Keratinocyte (primary cell): ENCODE data around the gene THNSL1. TPM values are rescaled to one million over a fixed set of nuclear protein-coding genes. Genes with fewer than 3 reads are reported as not detected.

ENCODE experiments used
- DNase-seq: peaks from one replicate; pipeline ENCODE4 v3.0.0-alpha.2; 2011; ENCODE audit warnings: low read depth, missing footprints, low spot score
- FAIRE-seq: peaks from 2 replicates; lab custom pipeline; 2011; peaks lifted over from hg19 to GRCh38; lab: Jason Lieb, UNC
- H2AFZ ChIP-seq: 2 replicates; pipeline ENCODE4 v1.6.0; 2012; ENCODE audit warnings: low read length, control low read depth, inconsistent platforms; ENCODE audit not compliant: control insufficient read depth
- H3K27ac ChIP-seq: 2 replicates; pipeline ENCODE4 v1.5.1; 2011; ENCODE audit warnings: low read length; ENCODE audit not compliant: control insufficient read depth, insufficient read depth
- H3K27me3 ChIP-seq: 3 replicates; pipeline ENCODE4 v1.6.0; 2011; ENCODE audit warnings: low read length; ENCODE audit not compliant: control insufficient read depth, insufficient read depth; ENCODE audit errors: extremely low read depth
- H3K36me3 ChIP-seq, 2 experiments: 2 replicates in 1 of 2; 3 replicates in 1 of 2; pipeline ENCODE4 v1.5.1; 2011; ENCODE audit warnings: low read length in 2 of 2, mild to moderate bottlenecking in 1 of 2; ENCODE audit not compliant: control insufficient read depth in 2 of 2, insufficient read depth in 2 of 2; ENCODE audit errors: extremely low read depth in 1 of 2
- H3K4me1 ChIP-seq: 3 replicates; pipeline ENCODE4 v1.5.1; 2011; ENCODE audit warnings: low read length; ENCODE audit not compliant: control insufficient read depth, insufficient read depth; ENCODE audit errors: extremely low read depth
- H3K4me2 ChIP-seq: 3 replicates; pipeline ENCODE4 v1.6.0; 2011; ENCODE audit warnings: low read depth, low read length; ENCODE audit not compliant: control insufficient read depth, insufficient read depth; ENCODE audit errors: extremely low read depth
- H3K4me3 ChIP-seq, 3 experiments: fragments of 200-600 bp in 1 of 3; sonication (generic) in 1 of 3; 2 replicates in 2 of 3; 3 replicates in 1 of 3; pipeline ENCODE4 v1.5.1; 2011 to 2016; ENCODE audit warnings: low read length in 3 of 3, mild to moderate bottlenecking in 3 of 3, control low read depth in 2 of 3, inconsistent platforms in 1 of 3, low read depth in 1 of 3, mixed read lengths in 1 of 3, mixed run types in 1 of 3, moderate library complexity in 1 of 3; ENCODE audit not compliant: control insufficient read depth in 2 of 3, insufficient read depth in 2 of 3; ENCODE audit errors: extremely low read depth in 1 of 3
- H3K79me2 ChIP-seq: 2 replicates; pipeline ENCODE4 v1.6.0; 2012; ENCODE audit warnings: low read length; ENCODE audit not compliant: control insufficient read depth, insufficient read depth
- H3K9ac ChIP-seq: 3 replicates; pipeline ENCODE4 v1.6.0; 2011; ENCODE audit warnings: low read length; ENCODE audit not compliant: control insufficient read depth, insufficient read depth; ENCODE audit errors: extremely low read depth
- H3K9me1 ChIP-seq: 3 replicates; pipeline ENCODE4 v1.6.0; 2011; ENCODE audit warnings: low read length; ENCODE audit not compliant: control insufficient read depth, insufficient read depth; ENCODE audit errors: extremely low read depth
- H3K9me3 ChIP-seq: 2 replicates; pipeline ENCODE4 v1.5.1; 2012; ENCODE audit warnings: low read depth, low read length; ENCODE audit not compliant: control insufficient read depth
- H4K20me1 ChIP-seq: 3 replicates; pipeline ENCODE4 v1.6.0; 2011; ENCODE audit warnings: low read length; ENCODE audit not compliant: control insufficient read depth, insufficient read depth; ENCODE audit errors: extremely low read depth
- EZH2 ChIP-seq: IDR thresholded peaks from one replicate; pipeline ENCODE4 v1.6.1; 2012; ENCODE audit warnings: inconsistent platforms, mild to moderate bottlenecking, low read length, moderate library complexity
- dilution Hi-C: fragments of 300-500 bp; cut with MboI; formaldehyde crosslinking; loops from one replicate; pipeline ENCODE4 v1.7.0; 2020; ENCODE audit warnings: low sequenced_read_pairs; ENCODE audit not compliant: extremely low pct_ligation_motif_present
- polyA plus RNA-seq, 5 experiments: library from polyadenylated mRNA; depleted of rRNA in 3 of 5; stranded (reverse) in 3 of 5; stranded (forward) in 1 of 5; unstranded in 1 of 5; fragments of >200 nt; gene quantifications; 1 replicate in 1 of 5; 2 replicates in 3 of 5; 3 replicates in 1 of 5; pipeline versions ENCODE4 v1.2.1 to v1.2.3, GENCODE V29; 2011 to 2012; ENCODE audit warnings: missing spikeins in 2 of 5, low read depth in 1 of 5, low replicate concordance in 1 of 5
- TF ChIP-seq, protein P1 (sequence below), 3 experiments: IDR thresholded peaks in 1 of 3; conservative IDR thresholded peaks in 1 of 3; optimal IDR thresholded peaks in 1 of 3; 2 replicates in 2 of 3; 3 replicates in 1 of 3; pipeline versions ENCODE3 to v1.5.1; 2011; ENCODE audit warnings: low read length in 3 of 3, mild to moderate bottlenecking in 3 of 3, moderate library complexity in 2 of 3, control low read depth in 1 of 3, inconsistent platforms in 1 of 3; ENCODE audit not compliant: insufficient read depth in 2 of 3; ENCODE audit errors: extremely low read depth in 1 of 3

Gene THNSL1
- polyA plus RNA-seq, 1 donor (not counting 4 experiments of a cell fraction or from before 2014, with no cell fraction given), result 4.1 TPM

DNA sequence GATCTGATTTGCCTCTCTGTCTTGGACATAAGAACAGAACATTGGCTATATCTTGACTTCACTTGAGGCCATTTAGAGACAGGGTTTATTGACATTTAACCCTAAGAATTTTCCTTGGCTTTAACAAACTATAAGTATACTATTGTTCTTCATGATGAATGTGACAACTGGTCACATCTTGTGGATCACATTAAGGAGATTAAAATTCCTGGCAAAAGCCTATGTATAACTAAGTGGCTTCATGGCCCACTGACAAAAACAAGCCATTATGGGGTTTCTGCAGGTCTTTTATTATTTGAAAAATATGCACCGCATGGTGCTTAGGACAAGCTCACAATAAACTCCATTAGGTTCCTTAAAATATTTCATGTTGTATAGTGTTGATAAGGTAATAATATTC lies 54.8 kb downstream of the THNSL1 start:
- DNase-seq (no peak), FAIRE-seq (no peak)
- Histone ChIP-seq H3K9me1 (no peaks in the 10 kb centered on the region), H3K4me1 (peaks cover 14% of the 10 kb centered on the region), H3K27ac (no peak overlapping the region), H2AFZ (no peak overlapping the region), H3K27me3 (no peaks in the 10 kb centered on the region), H4K20me1 (no peaks in the 10 kb centered on the region), H3K9ac (no peak overlapping the region), H3K36me3 (no peaks in the 10 kb centered on the region), H3K9me3 (no peaks in the 10 kb centered on the region), H3K4me3 (no peak overlapping the region), H3K4me2 (no peak overlapping the region), H3K79me2 (no peaks in the 10 kb centered on the region)
- TF ChIP-seq EZH2, result no peak
- TF ChIP-seq, protein P1, sequence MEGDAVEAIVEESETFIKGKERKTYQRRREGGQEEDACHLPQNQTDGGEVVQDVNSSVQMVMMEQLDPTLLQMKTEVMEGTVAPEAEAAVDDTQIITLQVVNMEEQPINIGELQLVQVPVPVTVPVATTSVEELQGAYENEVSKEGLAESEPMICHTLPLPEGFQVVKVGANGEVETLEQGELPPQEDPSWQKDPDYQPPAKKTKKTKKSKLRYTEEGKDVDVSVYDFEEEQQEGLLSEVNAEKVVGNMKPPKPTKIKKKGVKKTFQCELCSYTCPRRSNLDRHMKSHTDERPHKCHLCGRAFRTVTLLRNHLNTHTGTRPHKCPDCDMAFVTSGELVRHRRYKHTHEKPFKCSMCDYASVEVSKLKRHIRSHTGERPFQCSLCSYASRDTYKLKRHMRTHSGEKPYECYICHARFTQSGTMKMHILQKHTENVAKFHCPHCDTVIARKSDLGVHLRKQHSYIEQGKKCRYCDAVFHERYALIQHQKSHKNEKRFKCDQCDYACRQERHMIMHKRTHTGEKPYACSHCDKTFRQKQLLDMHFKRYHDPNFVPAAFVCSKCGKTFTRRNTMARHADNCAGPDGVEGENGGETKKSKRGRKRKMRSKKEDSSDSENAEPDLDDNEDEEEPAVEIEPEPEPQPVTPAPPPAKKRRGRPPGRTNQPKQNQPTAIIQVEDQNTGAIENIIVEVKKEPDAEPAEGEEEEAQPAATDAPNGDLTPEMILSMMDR (optimal IDR thresholded peaks at IDR 0.05 in 1 of 3, IDR thresholded peaks at IDR 0.05 in 1 of 3, conservative IDR thresholded peaks at IDR 0.05 in 1 of 3; ENCODE audit: extremely low read depth in 1 of 3, insufficient read depth in 2 of 3, low read length in 3 of 3), result no peak
- dilution Hi-C loops, result no loop called here

DNA sequence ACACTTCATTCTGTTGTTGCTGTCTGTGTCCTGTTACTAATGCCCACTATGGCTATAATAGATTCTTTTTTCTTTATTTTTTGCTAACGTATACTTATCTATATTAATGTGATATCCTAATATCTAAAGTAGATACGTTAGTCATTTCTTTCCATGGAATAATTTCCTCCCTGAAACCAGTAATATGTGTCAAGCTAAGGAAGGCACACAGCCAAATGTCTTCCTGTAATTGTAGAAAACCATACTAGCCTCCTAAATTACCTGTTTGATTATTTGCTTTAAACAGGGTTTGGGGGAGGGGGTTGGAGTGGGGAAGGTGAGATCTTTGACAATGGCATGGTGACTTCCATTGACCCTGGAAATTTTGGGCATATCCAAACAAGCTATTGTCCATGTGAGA lies 56.4 kb downstream of the THNSL1 start:
- dilution Hi-C loops, result no loop called here
- no peaks in the 10 kb centered on the region for H3K9me3 ChIP-seq
- H3K9me1 ChIP-seq, result no peaks in the 10 kb centered on the region
- H4K20me1 ChIP-seq, result no peaks in the 10 kb centered on the region
- no peaks in the 10 kb centered on the region for H3K79me2 ChIP-seq
- H2AFZ ChIP-seq, result no peak overlapping the region
- FAIRE-seq (no peak), DNase-seq (no peak)
- H3K4me2 ChIP-seq, result no peak overlapping the region
- no peaks in the 10 kb centered on the region for H3K27me3 ChIP-seq
- H3K27ac ChIP-seq, result no peak overlapping the region
- no peaks in the 10 kb centered on the region for H3K36me3 ChIP-seq
- H3K9ac ChIP-seq, result no peak overlapping the region
- TF ChIP-seq, protein P1 (optimal IDR thresholded peaks at IDR 0.05 in 1 of 3, IDR thresholded peaks at IDR 0.05 in 1 of 3, conservative IDR thresholded peaks at IDR 0.05 in 1 of 3; ENCODE audit: extremely low read depth in 1 of 3, insufficient read depth in 2 of 3, low read length in 3 of 3), result no peak
- no peak for TF ChIP-seq EZH2
- H3K4me3 ChIP-seq, result no peak overlapping the region
- H3K4me1 ChIP-seq, result peaks cover 11% of the 10 kb centered on the region
